ENCODE results near the gene ARHGEF12.
A peak's percentile ranks its signal among the peaks of the same experiment; 100 is the strongest.

ARHGEF12 gene
- 47.2 to 62.6 (median 57.1) reads per million in 3 donors for total RNA-seq

GRCh38 chr11:120335908-120336640 lies at the start of gene ARHGEF12:
Gene ARHGEF12, plus strand, starts transcription at chr11:120336413. Its CDS starts 831 bp downstream, at chr11:120337244.
- Histone ChIP-seq H3K36me3 (ENCODE audit: control insufficient read depth, insufficient read depth, low read length) (no peaks in the 10 kb centered on the region), H3K9me3 (ENCODE audit: control insufficient read depth, low read length) (no peaks in the 10 kb centered on the region), H3K4me1 (ENCODE audit: control insufficient read depth, insufficient read depth, low read length, poor library complexity, severe bottlenecking) (peaks cover 19% of the 10 kb centered on the region), H3K27me3 (replicated peaks; ENCODE audit: control insufficient read depth, insufficient read depth, low read length, poor library complexity, severe bottlenecking) (peaks cover 10% of the 10 kb centered on the region), H3K4me3 (ENCODE audit: insufficient read depth, low read depth, low read length, poor library complexity, severe bottlenecking) (peak within 1 kb of the TSS; percentile 67), H3K27ac (ENCODE audit: insufficient read depth, low read length, poor library complexity, severe bottlenecking) (no peak within 1 kb of the TSS)
- DNase-seq = peak; percentile 44 to 63 (median 52)

- Histone ChIP-seq H3K4me1 (ENCODE audit: control insufficient read depth, insufficient read depth, low read length, poor library complexity, severe bottlenecking) (no peaks in the 10 kb centered on the region), H3K27me3 (replicated peaks; ENCODE audit: control insufficient read depth, insufficient read depth, low read length, poor library complexity, severe bottlenecking) (peaks cover 2% of the 10 kb centered on the region), H3K4me3 (ENCODE audit: insufficient read depth, low read depth, low read length, poor library complexity, severe bottlenecking) (no peak overlapping the region), H3K36me3 (ENCODE audit: control insufficient read depth, insufficient read depth, low read length) (no peaks in the 10 kb centered on the region), H3K27ac (ENCODE audit: insufficient read depth, low read length, poor library complexity, severe bottlenecking) (no peak overlapping the region), H3K9me3 (ENCODE audit: control insufficient read depth, low read length) (no peaks in the 10 kb centered on the region)
- DNase-seq = no peak
Measured at GRCh38 chr11:120288021-120288420, 48.2 kb upstream of the ARHGEF12 start.

GRCh38 chr11:120289426-120289825 lies 46.8 kb upstream of the ARHGEF12 start:
- Histone ChIP-seq H3K27ac (ENCODE audit: insufficient read depth, low read length, poor library complexity, severe bottlenecking) (no peak overlapping the region), H3K4me1 (ENCODE audit: control insufficient read depth, insufficient read depth, low read length, poor library complexity, severe bottlenecking) (no peaks in the 10 kb centered on the region), H3K4me3 (ENCODE audit: insufficient read depth, low read depth, low read length, poor library complexity, severe bottlenecking) (no peak overlapping the region), H3K27me3 (replicated peaks; ENCODE audit: control insufficient read depth, insufficient read depth, low read length, poor library complexity, severe bottlenecking) (peaks cover 8% of the 10 kb centered on the region), H3K36me3 (ENCODE audit: control insufficient read depth, insufficient read depth, low read length) (no peaks in the 10 kb centered on the region), H3K9me3 (ENCODE audit: control insufficient read depth, low read length) (no peaks in the 10 kb centered on the region)
- no peak for DNase-seq

- Histone ChIP-seq H3K4me1 (ENCODE audit: control insufficient read depth, insufficient read depth, low read length, poor library complexity, severe bottlenecking) (no peaks in the 10 kb centered on the region), H3K27me3 (replicated peaks; ENCODE audit: control insufficient read depth, insufficient read depth, low read length, poor library complexity, severe bottlenecking) (peaks cover 8% of the 10 kb centered on the region), H3K9me3 (ENCODE audit: control insufficient read depth, low read length) (no peaks in the 10 kb centered on the region), H3K36me3 (ENCODE audit: control insufficient read depth, insufficient read depth, low read length) (no peaks in the 10 kb centered on the region), H3K4me3 (ENCODE audit: insufficient read depth, low read depth, low read length, poor library complexity, severe bottlenecking) (no peak overlapping the region), H3K27ac (ENCODE audit: insufficient read depth, low read length, poor library complexity, severe bottlenecking) (no peak overlapping the region)
- DNase-seq = no peak
Measured at GRCh38 chr11:120290956-120291355, 45.3 kb upstream of the ARHGEF12 start.

- H3K4me3 ChIP-seq (ENCODE audit: insufficient read depth, low read depth, low read length, poor library complexity, severe bottlenecking) = no peak overlapping the region
- DNase-seq = no peak
- peaks cover 8% of the 10 kb centered on the region for H3K27me3 ChIP-seq (replicated peaks; ENCODE audit: control insufficient read depth, insufficient read depth, low read length, poor library complexity, severe bottlenecking)
- no peak overlapping the region for H3K27ac ChIP-seq (ENCODE audit: insufficient read depth, low read length, poor library complexity, severe bottlenecking)
- H3K36me3 ChIP-seq (ENCODE audit: control insufficient read depth, insufficient read depth, low read length) = no peaks in the 10 kb centered on the region
- H3K9me3 ChIP-seq (ENCODE audit: control insufficient read depth, low read length) = no peaks in the 10 kb centered on the region
- H3K4me1 ChIP-seq (ENCODE audit: control insufficient read depth, insufficient read depth, low read length, poor library complexity, severe bottlenecking) = no peaks in the 10 kb centered on the region
Measured at GRCh38 chr11:120293038-120293800, 43.0 kb upstream of the ARHGEF12 start.

- no peak overlapping the region for H3K4me3 ChIP-seq (ENCODE audit: insufficient read depth, low read depth, low read length, poor library complexity, severe bottlenecking)
- H3K27ac ChIP-seq (ENCODE audit: insufficient read depth, low read length, poor library complexity, severe bottlenecking) = no peak overlapping the region
- no peaks in the 10 kb centered on the region for H3K36me3 ChIP-seq (ENCODE audit: control insufficient read depth, insufficient read depth, low read length)
- H3K9me3 ChIP-seq (ENCODE audit: control insufficient read depth, low read length) = no peaks in the 10 kb centered on the region
- peaks cover 8% of the 10 kb centered on the region for H3K27me3 ChIP-seq (replicated peaks; ENCODE audit: control insufficient read depth, insufficient read depth, low read length, poor library complexity, severe bottlenecking)
- DNase-seq = no peak
- H3K4me1 ChIP-seq (ENCODE audit: control insufficient read depth, insufficient read depth, low read length, poor library complexity, severe bottlenecking) = no peaks in the 10 kb centered on the region
Measured at GRCh38 chr11:120294096-120294495, 42.1 kb upstream of the ARHGEF12 start.

- Histone ChIP-seq H3K9me3 (ENCODE audit: control insufficient read depth, low read length) (no peaks in the 10 kb centered on the region), H3K27ac (ENCODE audit: insufficient read depth, low read length, poor library complexity, severe bottlenecking) (no peak overlapping the region), H3K4me1 (ENCODE audit: control insufficient read depth, insufficient read depth, low read length, poor library complexity, severe bottlenecking) (no peaks in the 10 kb centered on the region), H3K4me3 (ENCODE audit: insufficient read depth, low read depth, low read length, poor library complexity, severe bottlenecking) (no peak overlapping the region), H3K36me3 (ENCODE audit: control insufficient read depth, insufficient read depth, low read length) (no peaks in the 10 kb centered on the region), H3K27me3 (replicated peaks; ENCODE audit: control insufficient read depth, insufficient read depth, low read length, poor library complexity, severe bottlenecking) (peaks cover 6% of the 10 kb centered on the region)
- DNase-seq = no peak
Measured at GRCh38 chr11:120295099-120295498, 41.1 kb upstream of the ARHGEF12 start.

- H3K27me3 ChIP-seq (replicated peaks; ENCODE audit: control insufficient read depth, insufficient read depth, low read length, poor library complexity, severe bottlenecking) = peaks cover 6% of the 10 kb centered on the region
- H3K27ac ChIP-seq (ENCODE audit: insufficient read depth, low read length, poor library complexity, severe bottlenecking) = no peak overlapping the region
- no peaks in the 10 kb centered on the region for H3K36me3 ChIP-seq (ENCODE audit: control insufficient read depth, insufficient read depth, low read length)
- no peaks in the 10 kb centered on the region for H3K9me3 ChIP-seq (ENCODE audit: control insufficient read depth, low read length)
- H3K4me3 ChIP-seq (ENCODE audit: insufficient read depth, low read depth, low read length, poor library complexity, severe bottlenecking) = no peak overlapping the region
- no peak for DNase-seq
- no peaks in the 10 kb centered on the region for H3K4me1 ChIP-seq (ENCODE audit: control insufficient read depth, insufficient read depth, low read length, poor library complexity, severe bottlenecking)
Measured at GRCh38 chr11:120296554-120296953, 39.7 kb upstream of the ARHGEF12 start.

- DNase-seq = no peak
- Histone ChIP-seq H3K27me3 (replicated peaks; ENCODE audit: control insufficient read depth, insufficient read depth, low read length, poor library complexity, severe bottlenecking) (peaks cover 5% of the 10 kb centered on the region), H3K27ac (ENCODE audit: insufficient read depth, low read length, poor library complexity, severe bottlenecking) (no peak overlapping the region), H3K4me3 (ENCODE audit: insufficient read depth, low read depth, low read length, poor library complexity, severe bottlenecking) (no peak overlapping the region), H3K4me1 (ENCODE audit: control insufficient read depth, insufficient read depth, low read length, poor library complexity, severe bottlenecking) (no peaks in the 10 kb centered on the region), H3K36me3 (ENCODE audit: control insufficient read depth, insufficient read depth, low read length) (no peaks in the 10 kb centered on the region), H3K9me3 (ENCODE audit: control insufficient read depth, low read length) (no peaks in the 10 kb centered on the region)
Measured at GRCh38 chr11:120298461-120298860, 37.8 kb upstream of the ARHGEF12 start.
